ENCODE results near the gene RNU6-7.

- TF ChIP-seq CTCF (IDR thresholded peaks at IDR 0.05; ENCODE audit: poor library complexity) (no peak), EZH2phosphoT487 (IDR thresholded peaks at IDR 0.05; ENCODE audit: low read depth, severe bottlenecking, unreplicated experiment) (no peak), EZH2 (IDR thresholded peaks at IDR 0.05; ENCODE audit: borderline replicate concordance) (no peak)
These were observed 699 bp downstream of the RNU6-7 start for GRCh38 chr14:32202491-32202997.

All from hepatocyte (in vitro differentiated cells).